8988T (cell line): ENCODE data around the gene LRMDA.

Experiments
- DNase-seq: peaks from one replicate; pipeline ENCODE4 v3.0.0; 2011

The LRMDA gene

DNA sequence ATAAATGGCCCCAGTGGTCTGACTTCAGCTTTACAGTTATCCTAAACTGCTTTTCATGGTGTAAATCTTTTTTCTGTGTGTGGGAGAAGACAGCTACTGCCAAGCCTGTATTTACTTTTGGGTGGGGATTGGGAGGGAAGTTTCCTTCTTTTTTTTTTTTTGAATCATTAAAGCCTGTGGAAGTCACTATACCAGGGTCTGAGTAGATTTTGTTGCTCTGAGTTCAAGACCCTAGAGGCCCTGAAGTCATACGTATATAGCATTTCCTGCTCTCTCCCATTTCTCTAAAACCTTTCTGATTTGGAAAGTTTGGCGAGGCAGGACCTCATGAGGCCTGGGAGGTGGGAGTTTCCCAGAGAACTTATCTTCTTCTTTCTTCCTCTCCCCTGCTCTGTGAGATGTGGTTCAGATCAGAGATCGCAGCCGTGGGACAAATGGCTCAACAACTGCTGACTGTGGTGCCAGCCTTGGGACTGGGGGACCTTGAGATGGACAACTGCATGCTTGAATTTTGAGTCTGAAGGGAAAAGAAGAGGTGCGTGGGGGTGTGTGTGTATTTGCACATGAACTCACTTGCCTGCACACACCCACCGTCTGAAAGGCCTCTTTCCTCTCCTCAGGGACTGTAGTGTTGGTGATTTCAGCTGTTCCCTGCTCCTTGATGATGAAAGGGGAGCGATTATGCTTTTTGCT lies 18.1 kb downstream of the LRMDA start:
- no peak for DNase-seq

DNA sequence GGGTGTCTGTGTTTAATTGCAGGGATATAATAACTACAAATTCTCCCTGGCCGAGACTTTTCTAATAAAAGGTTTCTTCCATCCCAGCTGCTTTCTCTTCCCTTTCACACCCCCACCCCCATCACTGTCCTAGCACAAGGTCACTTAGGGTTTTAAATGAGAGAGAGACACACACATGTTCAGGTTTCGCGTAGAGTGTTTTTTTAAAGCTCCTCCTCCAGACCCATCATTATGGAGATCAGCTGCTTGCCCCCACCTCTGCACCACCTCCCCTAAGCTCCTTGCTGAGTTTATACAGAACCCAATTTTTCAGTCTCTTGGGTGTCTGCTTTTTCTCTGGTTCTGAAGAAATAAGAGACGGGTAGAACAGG lies 18.6 kb downstream of the LRMDA start:
- DNase-seq, result no peak

DNA sequence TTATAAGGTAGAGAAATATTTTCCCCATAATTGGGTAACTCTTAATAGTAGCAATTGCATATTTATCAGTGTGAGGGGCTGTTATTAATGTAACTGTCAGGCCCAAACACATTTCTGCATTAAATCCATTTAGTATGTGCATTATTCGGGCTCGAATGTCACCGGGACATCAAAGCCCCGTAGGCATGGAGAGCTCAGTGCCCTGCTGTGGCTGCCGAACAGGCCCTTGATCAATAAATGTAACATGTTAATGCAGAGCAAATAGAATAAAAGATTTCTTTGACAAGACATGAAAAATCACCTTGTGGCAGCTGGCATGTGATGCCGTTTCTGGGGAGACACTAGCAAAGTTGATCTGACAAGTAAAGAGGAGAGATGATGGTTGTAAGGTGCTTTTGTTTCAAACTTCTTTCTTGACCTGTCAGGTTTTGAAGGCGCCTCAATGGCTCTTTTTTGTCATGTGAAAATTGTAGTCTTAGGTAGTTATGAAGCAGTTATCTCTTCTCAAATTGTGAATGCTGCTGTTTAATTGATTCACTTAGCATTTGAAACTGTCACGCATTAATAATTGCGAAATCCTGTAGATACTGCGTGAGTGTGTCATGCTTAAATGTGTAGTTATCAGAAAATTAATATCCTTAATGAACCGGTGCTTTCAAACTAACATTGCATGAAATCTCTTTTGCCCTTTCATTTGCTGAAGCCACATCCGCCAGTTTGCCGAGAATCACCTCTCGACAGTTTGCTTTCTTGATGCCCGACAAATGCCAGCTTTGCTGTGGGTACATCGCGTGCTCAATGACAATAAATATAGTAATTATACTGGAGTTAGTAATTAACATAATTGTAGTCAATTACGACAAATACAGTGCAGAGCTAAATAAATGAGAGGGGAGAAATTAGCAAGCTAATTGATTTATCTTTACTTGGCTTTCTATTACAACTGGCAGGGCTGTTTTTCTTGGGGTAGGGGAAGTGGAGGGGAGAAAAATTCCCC lies 19.5 kb downstream of the LRMDA start:
- DNase-seq, result no peak

DNA sequence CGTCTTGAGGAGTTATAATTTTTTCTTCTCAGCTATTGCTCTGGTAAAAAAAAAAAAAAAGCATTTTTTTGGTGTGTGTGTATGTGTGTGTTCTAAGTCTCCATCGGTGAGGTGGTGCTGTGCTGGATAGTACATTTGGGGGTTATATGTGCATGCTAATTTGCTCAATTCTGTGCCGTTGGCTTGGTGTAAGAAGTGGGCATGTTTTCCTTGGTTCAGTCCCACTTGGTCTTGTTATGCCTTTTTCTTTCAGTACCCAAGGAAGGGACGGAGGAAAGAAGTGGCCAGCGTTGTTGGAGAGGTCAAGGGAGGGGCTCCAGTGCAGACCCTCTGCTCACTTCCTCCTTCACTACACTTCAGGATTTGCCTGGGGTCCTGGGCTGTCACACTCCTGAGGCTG lies 20.4 kb downstream of the LRMDA start:
- no peak for DNase-seq

DNA sequence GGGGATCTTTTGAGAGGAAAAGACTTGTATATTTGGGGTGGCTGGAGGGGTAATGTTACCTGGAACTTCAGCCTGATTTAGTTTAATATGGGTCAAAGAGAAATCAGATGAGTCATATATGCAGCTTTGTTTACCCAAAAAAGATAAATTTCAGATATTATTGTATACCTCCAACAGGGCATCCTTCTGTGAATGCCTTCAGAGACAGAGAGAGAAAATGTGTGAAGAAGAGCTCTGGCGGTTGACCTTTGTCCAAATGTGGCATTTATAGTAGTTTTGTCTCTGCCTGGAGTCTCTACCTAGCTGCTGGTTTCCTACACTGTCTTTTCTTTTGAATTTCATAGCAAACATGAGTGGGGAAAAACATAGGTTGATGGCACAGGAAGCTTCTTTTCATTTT lies 21.6 kb downstream of the LRMDA start:
- no peak for DNase-seq

DNA sequence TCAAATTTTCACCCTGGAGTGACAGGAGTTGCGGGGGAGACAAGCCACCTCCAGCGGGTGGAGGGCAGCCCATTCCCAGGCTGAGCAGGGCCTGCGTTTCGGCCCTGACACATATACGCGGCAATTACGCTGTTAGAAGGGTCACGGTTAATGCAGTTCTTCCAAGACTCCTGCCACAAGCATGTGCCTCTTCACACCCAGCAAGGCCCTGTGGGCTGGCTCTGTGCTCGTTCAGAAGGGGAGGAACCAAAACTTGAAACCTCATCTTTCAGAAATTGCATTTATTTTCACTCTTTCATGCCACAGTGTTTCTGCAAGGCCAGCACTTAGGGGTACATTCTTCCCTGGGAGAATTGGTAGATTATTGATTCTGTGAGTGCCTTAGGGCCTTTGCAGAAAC lies 24.7 kb downstream of the LRMDA start:
- DNase-seq, result no peak

DNA sequence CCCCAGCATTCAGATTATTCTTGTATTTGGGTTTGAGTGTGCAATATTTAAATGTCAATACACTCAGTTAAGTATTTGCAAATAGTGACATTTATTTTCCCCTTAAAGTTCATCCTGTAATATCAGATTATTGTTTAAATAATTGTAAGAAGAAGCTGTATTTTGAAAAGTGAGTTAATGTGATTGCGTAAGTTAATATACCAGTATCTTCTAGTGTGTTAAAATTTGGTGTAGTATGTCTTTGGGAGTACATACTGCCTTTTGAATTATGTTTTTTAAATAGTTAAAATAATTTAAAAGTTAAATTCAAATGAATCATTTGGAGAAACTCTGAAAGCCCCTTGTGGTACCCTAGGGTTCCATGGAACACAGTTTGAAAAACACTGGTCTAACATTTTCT lies 28.6 kb downstream of the LRMDA start:
- DNase-seq, result no peak

DNA sequence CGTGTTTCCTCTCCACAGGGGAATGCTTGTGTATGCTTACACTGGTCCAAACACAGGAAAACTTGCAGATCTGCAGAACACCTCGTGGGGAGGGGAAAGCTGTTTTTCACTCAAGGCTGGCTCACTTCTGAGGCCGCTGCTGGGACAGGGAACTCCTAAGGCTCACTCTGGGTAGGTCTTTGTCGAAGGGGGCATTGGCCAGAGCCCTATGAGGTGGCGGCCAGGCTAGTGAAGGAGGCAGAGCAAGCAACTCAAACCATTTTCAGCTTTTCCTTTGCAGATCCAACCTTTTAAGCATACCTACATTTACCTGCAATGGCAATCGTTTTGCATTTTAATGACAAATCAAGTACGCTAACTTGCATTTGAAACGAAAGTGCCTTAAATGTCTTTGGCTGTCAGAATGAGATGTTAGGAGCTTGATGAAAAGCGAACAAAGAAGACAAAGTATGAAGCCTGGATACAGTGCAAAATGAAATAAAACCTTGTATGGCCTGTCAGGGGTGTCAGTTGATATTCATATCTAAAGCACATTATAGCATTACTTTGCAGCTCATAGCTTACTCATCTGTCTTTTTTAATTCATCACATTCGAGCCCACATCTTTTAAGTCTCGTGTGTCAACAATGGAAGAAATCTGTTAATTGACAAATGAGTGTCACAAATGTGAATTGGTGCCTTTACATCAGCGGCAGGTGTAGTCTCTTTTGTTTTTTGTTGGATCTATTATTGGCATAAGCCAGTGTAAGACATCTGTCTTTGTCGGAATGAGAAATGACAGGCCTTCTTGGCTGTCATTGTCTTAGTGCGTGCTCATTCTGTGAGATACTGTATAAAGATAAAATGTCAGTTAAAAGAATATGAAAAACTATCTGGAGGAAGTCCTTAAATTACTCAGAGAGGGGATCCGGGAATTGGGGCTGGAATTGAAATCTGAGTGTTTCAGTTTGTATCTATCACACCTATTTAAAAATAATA lies 30.5 kb downstream of the LRMDA start:
- DNase-seq, result no peak

DNA sequence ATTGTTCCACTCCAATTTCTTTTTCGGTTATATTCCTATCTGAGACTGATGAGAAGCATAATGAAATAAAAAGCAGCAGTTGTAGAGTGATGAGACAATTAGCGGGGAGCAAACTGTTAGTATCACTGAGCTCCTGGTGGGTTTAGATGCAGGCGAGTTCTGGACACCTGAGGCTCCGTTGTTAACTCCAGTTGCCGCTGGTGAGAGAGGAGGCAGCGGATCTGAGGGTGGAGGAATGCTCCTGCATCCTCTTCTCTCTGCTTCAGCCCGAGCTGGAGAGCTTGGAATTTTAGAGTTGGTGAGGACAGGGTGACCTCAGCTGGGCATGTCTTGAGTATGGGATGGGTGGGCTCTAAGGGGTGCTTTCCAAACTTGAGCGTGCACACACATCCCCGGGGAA lies 31.4 kb downstream of the LRMDA start:
- DNase-seq, result no peak

DNA sequence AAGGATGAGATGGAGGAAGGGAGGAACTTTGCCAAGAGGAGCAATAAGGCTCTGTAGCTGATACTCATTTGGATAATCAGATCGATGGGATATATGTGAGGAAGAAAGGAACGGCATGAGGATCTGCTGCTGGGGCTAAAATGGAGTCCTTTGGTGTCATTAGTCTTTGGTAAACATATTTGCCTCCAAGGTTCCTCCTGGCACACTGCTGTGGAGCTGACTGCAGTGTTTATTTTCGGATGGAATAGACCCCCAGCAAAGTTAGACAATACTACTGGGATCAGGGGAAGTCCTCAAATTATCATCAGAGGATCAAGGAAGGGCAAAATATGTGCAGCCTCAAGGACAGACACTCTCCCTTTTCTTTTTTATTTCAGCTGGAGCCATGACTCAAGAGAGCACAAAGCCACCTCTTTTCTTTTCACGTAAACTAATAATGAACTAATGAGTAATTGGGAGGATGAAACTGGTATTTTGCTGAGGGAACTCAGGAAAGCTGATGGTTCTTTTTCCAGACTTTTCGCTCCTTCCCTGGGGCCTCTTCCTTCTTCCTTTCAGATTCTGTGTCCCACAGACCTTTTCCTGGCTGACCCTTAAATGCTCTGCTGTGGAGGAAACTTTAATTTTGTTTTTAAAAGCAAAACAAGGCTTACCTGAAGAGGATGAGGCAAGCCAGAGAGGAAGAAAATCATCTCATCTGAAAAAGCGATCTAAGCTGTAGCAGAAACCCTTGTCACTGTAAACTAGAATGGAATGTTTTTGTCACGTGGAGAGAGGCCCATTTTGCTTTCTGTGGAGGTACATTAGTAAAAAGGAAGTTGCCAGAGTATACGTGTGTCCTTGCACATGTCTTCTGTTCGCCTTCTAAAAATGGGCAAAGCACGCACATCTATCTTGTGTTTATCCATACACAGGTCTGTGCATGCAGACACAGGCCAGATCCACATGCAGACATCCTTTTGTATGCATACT lies 33.3 kb downstream of the LRMDA start:
- no peak for DNase-seq

DNA sequence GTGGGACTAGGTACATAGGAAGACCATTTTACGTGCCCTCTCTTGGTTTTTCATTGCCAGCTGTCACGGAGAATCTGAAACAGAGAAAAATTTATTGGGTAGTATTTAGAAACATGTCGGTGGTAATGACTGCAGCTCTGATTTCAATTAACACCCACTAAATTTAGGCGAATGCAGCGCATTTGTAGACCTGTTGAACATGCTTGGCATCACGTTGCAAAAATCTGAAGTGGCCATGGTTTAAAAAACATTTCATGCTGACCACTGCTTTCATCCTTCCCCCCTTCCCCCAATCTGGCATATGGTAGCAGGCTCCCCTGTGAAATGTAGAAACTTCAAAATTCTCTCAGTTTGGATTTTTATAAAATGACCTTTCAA lies 34.0 kb downstream of the LRMDA start:
- no peak for DNase-seq

DNA sequence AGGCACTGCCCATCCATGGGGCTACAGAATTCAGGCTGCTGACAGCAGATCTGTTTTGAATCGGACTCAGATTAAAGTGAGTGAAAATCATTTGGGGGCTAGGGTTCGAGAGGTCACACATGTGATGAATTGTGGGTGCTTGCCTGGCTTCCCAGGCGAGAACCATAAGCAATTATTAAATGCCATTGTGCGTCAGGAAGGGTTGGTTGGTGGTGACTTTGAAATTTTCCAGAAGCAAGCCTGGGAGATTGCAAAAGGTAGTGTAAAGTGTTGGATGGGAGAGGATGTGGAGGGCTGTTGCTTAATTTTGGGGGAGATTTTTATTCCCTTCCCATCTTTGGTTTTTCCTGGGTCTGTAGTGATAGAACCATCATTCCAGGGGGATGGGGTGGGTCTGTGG lies 34.6 kb downstream of the LRMDA start:
- no peak for DNase-seq

DNA sequence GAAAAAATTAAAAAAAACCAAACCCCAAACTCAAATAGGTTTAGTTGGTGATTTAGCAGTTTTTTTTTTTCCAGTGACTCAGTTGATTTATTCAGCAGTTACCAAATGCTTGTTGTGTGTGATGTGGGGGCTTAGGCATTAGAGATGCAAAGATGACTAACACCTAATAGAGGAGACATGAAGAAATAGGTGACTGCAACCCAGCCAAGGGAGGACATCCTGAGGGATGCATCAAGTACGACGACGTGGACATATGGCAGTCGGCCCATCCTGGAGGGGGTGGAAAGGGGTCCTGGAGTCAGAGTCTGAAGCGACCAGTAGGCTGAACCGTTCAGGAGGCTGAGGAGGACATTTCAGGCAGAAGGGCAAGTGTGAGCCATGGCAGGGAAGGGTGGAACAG lies 35.5 kb downstream of the LRMDA start:
- no peak for DNase-seq

DNA sequence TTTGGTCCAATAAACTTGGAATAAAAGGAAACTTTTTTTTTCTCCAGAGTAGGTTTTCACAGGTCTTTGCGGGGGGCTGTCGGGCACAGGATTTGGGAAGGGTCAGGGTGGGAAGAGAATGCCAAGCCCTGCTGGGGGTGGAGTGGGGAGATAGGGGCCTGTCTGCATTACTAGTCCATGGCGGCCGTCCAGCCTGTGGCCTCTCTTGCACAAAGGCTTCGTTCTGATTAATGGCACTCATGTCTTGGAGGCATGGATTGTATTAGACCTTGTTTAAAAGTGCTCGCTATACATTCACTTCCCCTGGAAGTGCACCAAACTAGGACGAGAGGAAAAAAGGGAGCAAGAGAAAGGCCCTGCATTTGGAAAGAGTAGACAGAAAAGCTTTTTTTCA lies 37.2 kb downstream of the LRMDA start:
- no peak for DNase-seq

DNA sequence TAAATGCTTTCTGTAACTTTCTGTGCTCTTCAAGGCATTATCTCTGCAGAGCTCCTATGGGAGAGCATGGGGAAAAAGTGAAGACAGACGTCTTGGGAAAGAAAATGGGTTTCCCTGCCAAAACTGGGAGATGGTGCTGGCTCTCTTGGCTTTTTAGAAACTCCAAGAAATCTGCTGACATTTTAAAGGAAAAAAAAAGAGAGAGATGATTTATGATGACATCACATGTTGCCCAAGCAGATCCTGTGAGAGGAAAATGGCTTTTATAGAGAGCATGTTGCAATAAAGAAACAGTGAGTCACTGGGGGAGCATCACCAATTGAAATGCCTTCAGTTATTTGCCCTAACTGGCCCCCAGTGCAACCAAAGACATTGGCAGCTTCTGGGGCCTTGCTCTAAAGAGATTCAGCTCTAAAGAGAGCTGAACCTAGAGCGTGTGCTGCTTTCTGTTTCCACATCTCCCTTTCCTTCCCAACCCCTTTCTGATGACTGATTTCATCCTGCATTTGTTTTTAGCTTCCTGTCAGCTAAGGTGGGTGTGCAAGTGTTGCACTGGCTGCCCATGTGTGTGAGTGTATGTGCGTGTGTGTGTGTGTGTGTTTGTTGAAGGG lies 37.7 kb downstream of the LRMDA start:
- no peak for DNase-seq

DNA sequence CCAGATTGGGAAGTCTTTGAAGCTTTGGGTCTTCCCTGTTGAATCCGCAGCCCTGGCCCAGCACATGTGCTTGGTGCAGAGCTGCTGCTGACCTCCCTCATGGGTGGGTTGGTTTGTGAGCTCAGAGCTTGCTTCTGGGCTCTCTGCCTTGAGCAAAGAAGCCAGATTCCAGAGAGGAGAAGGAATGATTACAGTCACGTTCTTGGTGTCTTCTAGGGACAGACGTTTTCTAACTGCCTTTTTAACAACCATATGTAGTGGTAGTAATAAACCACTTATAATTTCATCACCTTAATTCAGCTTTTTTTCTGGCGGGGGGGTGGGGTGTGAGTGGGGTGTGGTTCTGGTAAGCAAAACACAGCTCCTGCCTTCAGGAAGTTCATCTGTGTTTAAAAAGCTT lies 39.5 kb downstream of the LRMDA start:
- DNase-seq, result no peak

DNA sequence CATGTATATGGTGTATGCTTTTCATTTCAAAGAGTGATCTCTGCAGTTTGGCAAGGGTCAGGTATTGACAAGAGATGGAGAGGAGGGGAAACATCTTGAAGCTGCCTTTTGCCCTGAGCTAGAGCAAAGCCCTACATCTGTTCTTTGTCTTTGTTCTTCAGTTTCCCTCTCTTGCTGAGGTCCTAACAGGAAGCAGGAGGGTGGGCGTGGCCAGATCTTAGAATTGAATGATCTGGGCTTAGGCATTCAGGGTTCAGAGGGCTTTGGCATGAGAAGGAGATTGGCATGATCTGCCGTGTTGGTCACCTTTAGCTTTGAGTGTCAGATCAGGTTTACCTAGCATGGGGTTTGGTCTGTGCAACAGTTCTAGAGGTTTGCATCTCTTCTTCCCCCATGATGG lies 41.3 kb downstream of the LRMDA start:
- DNase-seq, result no peak

DNA sequence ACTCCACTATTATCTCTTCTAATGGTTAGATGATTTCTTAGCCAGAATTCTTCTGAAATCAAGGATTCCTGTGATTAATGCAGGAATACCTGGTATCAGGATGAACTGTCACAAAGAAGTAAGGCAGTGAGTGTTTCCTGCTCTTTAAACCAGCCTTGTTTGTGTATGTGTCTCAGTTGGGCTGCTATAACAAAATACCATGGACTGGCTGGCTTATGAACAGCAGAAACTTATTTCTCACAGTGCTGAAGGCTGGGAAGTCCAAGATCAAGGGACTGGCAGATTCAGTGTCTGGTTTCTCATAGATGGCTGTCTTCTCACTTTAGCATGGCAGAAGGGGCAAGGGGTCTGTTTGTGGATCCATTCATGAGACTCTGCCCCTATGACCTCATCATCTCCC lies 42.7 kb downstream of the LRMDA start:
- DNase-seq, result no peak

DNA sequence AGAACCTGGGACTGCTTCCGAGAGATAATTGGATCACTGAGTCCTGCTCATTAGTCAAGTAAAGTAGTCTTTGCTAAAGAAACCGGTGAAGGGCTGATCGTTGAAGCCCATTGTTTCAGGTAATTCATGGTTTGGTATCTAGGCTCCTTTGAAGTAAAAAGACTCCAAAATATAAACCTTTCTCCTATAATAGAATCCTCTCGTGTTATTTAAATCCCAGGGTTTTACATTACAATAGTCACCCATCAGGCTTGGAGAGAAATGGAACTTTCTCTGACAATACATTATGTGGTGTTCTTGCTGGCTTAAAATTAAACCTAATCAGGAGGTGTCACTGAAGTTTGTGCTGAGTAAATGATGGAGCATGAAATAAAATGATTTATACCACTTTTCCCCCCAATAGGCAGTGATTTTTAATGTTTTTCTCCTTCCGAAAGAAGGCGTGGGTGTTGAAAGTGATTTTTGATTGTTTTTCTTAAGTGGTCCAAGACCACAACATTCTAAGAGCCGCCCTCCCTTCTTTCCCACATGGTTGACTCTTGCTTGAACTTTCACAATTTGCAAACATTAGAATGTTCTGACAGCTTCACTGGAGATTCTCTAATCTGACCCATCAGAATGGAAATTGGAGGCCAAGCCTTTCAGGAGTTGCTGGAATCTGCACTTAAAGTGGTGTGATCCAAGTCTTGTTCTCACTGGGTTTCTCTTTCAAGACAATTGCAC lies 44.2 kb downstream of the LRMDA start:
- no peak for DNase-seq

DNA sequence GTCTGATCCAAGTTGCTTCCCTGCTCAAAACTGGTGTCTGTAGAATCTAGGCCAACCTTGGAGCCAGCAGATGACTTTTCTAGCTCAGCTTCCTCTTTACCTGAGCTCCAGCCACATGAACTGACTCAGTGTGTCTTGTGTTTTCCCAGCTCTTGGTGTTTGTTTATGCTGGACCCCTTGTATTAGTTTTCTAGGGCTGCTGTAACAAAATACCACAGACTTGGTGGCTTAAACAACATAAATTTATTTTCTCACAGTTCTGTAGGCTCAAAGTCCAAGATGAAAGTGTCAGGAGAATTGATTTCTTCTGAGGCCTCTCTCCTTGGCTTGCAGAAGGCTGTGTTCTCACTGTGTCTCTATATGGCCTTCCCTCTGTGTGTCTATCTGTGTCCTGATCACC lies 45.1 kb downstream of the LRMDA start:
- no peak for DNase-seq

DNA sequence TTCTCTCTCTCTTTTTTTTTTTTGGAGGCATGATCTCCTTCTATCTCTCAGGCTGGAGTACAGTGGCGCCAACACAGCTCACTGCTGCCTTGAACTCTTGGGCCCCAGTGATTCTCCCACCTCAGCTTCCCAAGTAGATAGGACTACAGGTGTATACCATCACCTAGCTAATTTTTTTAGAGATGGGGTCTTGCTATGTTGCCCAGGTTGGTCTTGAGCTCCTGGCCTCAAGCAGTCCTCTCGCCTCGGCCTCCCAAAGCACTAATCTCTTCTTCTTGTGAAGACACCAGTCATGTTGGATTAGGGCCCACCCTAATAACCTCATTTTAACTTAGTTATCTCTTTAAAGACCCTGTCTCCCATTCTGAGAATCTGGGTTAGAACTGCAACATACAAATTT lies 45.6 kb downstream of the LRMDA start:
- no peak for DNase-seq
